PC-3 (cell line): Measurements from ENCODE around the gene TEX10. TPM values are rescaled to one million over a fixed set of nuclear protein-coding genes. Genes with fewer than 3 reads are reported as not detected.
"Not testable (repeated sequence)": the region's sequence is repeated elsewhere in the genome, so short reads cannot be mapped to it uniquely, and the experiment has no call there.

Source experiments
- ATAC-seq: fragments of 200-7000 bp; cut with Tn5 transposase; 2 replicates; pipeline ENCODE4 v1.9.1; 2020; ENCODE audit warnings: mild to moderate bottlenecking, moderate library complexity
- BruUV-seq: library from RNA; stranded (reverse); fragments of 400-500 nt; replicated peaks from 2 replicates; lab custom pipeline; 2021; lab: Mats Ljungman, UMichigan
- CTCF ChIA-PET: fragments of 300-600 bp; sonication (Branson Sonifier 250); formaldehyde crosslinking; loops from one replicate; lab custom pipeline; 2022; ENCODE audit warnings: antibody characterized with exemption; lab: Charles Lee
- POLR2A ChIA-PET: fragments of 300-600 bp; sonication (Branson Sonifier 250); formaldehyde crosslinking; loops from one replicate; lab custom pipeline; 2022; ENCODE audit warnings: antibody characterized with exemption; ENCODE audit not compliant: unreplicated experiment; lab: Charles Lee
- DNase-seq: peaks from one replicate; pipeline ENCODE4 v3.0.0-alpha.2; 2015
- H2AFZ ChIP-seq: fragments of 300-600 bp; sonication (generic); 2 replicates; pipeline ENCODE4 v1.6.0; 2016; ENCODE audit warnings: antibody characterized with exemption, low read length
- H3F3A ChIP-seq: fragments of 300-600 bp; sonication (generic); one replicate; pipeline ENCODE4 v1.6.0; 2017; ENCODE audit warnings: antibody characterized with exemption, low read length, control low read depth, mild to moderate bottlenecking; ENCODE audit not compliant: unreplicated experiment
- H3K27ac ChIP-seq: fragments of 300-600 bp; sonication (generic); 2 replicates; pipeline ENCODE4 v1.5.1; 2016; ENCODE audit warnings: mild to moderate bottlenecking, low read length
- H3K27me3 ChIP-seq: fragments of 300-600 bp; sonication (generic); 2 replicates; pipeline ENCODE4 v1.6.1; 2016; ENCODE audit warnings: low read length, mixed read lengths
- H3K36me3 ChIP-seq: fragments of 300-600 bp; sonication (generic); 2 replicates; pipeline ENCODE4 v1.6.1; 2016; ENCODE audit warnings: low read depth, mixed run types, low read length, mixed read lengths
- H3K4me1 ChIP-seq: fragments of 300-600 bp; sonication (generic); 2 replicates; pipeline ENCODE4 v1.5.1; 2016; ENCODE audit warnings: low read length; ENCODE audit not compliant: insufficient read depth
- H3K4me2 ChIP-seq: fragments of 300-600 bp; sonication (generic); 2 replicates; pipeline ENCODE4 v1.6.0; 2016; ENCODE audit warnings: low read length
- H3K4me3 ChIP-seq: fragments of 300-600 bp; sonication (generic); 2 replicates; pipeline ENCODE4 v1.5.1; 2016; ENCODE audit warnings: mild to moderate bottlenecking, low read length, mixed read lengths
- H3K79me2 ChIP-seq: fragments of 300-600 bp; sonication (generic); 2 replicates; pipeline ENCODE4 v1.6.1; 2017; ENCODE audit warnings: low read length, mixed read lengths
- H3K9ac ChIP-seq: fragments of 300-600 bp; sonication (generic); 2 replicates; pipeline ENCODE4 v1.6.0; 2016; ENCODE audit warnings: mild to moderate bottlenecking, low read length
- H3K9me2 ChIP-seq: fragments of 300-600 bp; sonication (generic); replicated peaks from 2 replicates; pipeline ENCODE4 v1.6.1; 2016; ENCODE audit warnings: mixed run types, low read length, mixed read lengths
- H3K9me3 ChIP-seq: fragments of 300-600 bp; sonication (generic); 2 replicates; pipeline ENCODE4 v1.6.1; 2016; ENCODE audit warnings: low read length, mixed read lengths
- H4K20me1 ChIP-seq: fragments of 300-600 bp; sonication (generic); 2 replicates; pipeline ENCODE4 v1.6.1; 2016; ENCODE audit warnings: low read length, mixed read lengths
- CTCF ChIP-seq: fragments of 300-600 bp; sonication (generic); conservative IDR thresholded peaks from 2 replicates; pipeline ENCODE4 v1.5.1; 2017; ENCODE audit warnings: antibody characterized with exemption, low read depth, mild to moderate bottlenecking, low read length
- EZH2 ChIP-seq: fragments of 300-600 bp; sonication (generic); IDR thresholded peaks from one replicate; pipeline ENCODE4 v1.6.1; 2017; ENCODE audit warnings: antibody characterized with exemption, mild to moderate bottlenecking, low read length; ENCODE audit not compliant: unreplicated experiment
- EZH2phosphoT487 ChIP-seq: fragments of 300-600 bp; sonication (generic); IDR thresholded peaks from 2 replicates; pipeline ENCODE4 v1.6.1; 2018; ENCODE audit warnings: mild to moderate bottlenecking, antibody characterized with exemption, low read length, borderline replicate concordance
- intact Hi-C: fragments of 100-400 bp; cut with micrococcal nuclease; formaldehyde crosslinking; loops from 2 replicates; pipeline ENCODE4 v1.9.0; 2023
- total RNA-seq: library from RNA; depleted of rRNA; stranded (reverse); fragments of >200 nt; gene quantifications from 2 replicates; pipeline ENCODE4 v1.2.3, GENCODE V29; 2014

Gene TEX10
- total RNA-seq, 1 experiment from 2014 or later = 22.1 TPM

GRCh38 chr9:100394032-100394695 is 41.4 kb upstream of the TEX10 start:
- BruUV-seq = no TSS peak
- Histone ChIP-seq H3K27me3 (no peaks in the 10 kb centered on the region), H3K27ac (no peak overlapping the region), H3K36me3 (no peaks in the 10 kb centered on the region), H3K79me2 (no peaks in the 10 kb centered on the region), H3K9ac (no peak overlapping the region), H3K9me2 (no peaks in the 10 kb centered on the region), H4K20me1 (no peaks in the 10 kb centered on the region), H3K4me3 (no peak overlapping the region), H3K4me2 (no peak overlapping the region), H3K4me1 (no peaks in the 10 kb centered on the region), H3F3A (no peaks in the 10 kb centered on the region), H2AFZ (no peak overlapping the region), H3K9me3 (no peaks in the 10 kb centered on the region)
- DNase-seq (no peak), ATAC-seq (no peak)
- CTCF ChIA-PET = no interaction called here
- no peak for TF ChIP-seq EZH2
- no peak for TF ChIP-seq CTCF
- no peak for TF ChIP-seq EZH2phosphoT487
- POLR2A ChIA-PET = no interaction called here
- intact Hi-C loops = no loop called here

- H3K4me3 ChIP-seq, H3K9me2 ChIP-seq, H3K27ac ChIP-seq, H3K9ac ChIP-seq, H3K4me2 ChIP-seq, H4K20me1 ChIP-seq, H3F3A ChIP-seq, H3K79me2 ChIP-seq, CTCF ChIA-PET, ATAC-seq, H3K27me3 ChIP-seq, BruUV-seq, H3K36me3 ChIP-seq, H2AFZ ChIP-seq, H3K4me1 ChIP-seq, H3K9me3 ChIP-seq, DNase-seq, intact Hi-C loops, POLR2A ChIA-PET: not testable (repeated sequence)
Observed at GRCh38 chr9:100392989-100393388, 40.2 kb upstream of the TEX10 start.

- peaks cover 16% of the 10 kb centered on the region for H3K4me1 ChIP-seq
- no peaks in the 10 kb centered on the region for H3K79me2 ChIP-seq
- no peaks in the 10 kb centered on the region; the same call in 1 of the 2 replicates for H3K36me3 ChIP-seq
- H3K9me2 ChIP-seq = no peaks in the 10 kb centered on the region
- DNase-seq (peak; percentile 71), ATAC-seq (peak; percentile 98)
- TF ChIP-seq EZH2phosphoT487 (no peak), EZH2 (no peak), CTCF (no peak)
- no peaks in the 10 kb centered on the region for H3F3A ChIP-seq
- H3K9ac ChIP-seq = peak overlapping the region; percentile 50
- no peak overlapping the region for H3K4me3 ChIP-seq
- peak overlapping the region; percentile 85 for H3K27ac ChIP-seq
- peak overlapping the region; percentile 73 for H2AFZ ChIP-seq
- H3K4me2 ChIP-seq = peak overlapping the region; percentile 52
- no peaks in the 10 kb centered on the region for H4K20me1 ChIP-seq
- intact Hi-C loops = no loop called here
- ChIA-PET CTCF (no interaction called here), POLR2A (no interaction called here)
- no peaks in the 10 kb centered on the region for H3K9me3 ChIP-seq
- no peaks in the 10 kb centered on the region for H3K27me3 ChIP-seq
- no TSS peak for BruUV-seq
Observed at GRCh38 chr9:100379862-100380261, 27.1 kb upstream of the TEX10 start.
